ENCODE data around the gene RD3L. TPM values are rescaled to one million over a fixed set of nuclear protein-coding genes. Genes with fewer than 3 reads are reported as not detected.

RD3L gene
- total RNA-seq, 1 donor from 2014 or later = not detected

DNA sequence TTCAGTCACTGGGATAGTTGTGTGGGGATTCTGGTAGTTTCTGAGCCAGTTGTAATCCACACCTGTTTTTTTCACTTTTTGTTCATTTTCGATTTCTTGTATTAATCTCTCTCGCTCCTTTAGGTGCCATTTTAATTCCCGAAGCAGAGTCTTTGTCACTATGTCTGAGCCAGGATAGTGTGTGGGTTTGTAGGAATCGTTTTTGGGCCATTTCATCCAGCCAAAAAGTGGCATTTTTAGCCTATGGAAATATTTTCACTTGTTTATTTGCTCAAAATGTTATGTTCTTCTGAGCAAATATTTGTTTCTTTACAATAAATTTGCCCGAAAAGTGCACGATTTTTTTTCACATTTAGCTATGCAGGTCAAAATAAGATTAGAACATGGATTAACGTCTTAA lies 867 bp downstream of the RD3L start:
- no peaks in the 10 kb centered on the region for H3K36me3 Mint-ChIP-seq (ENCODE audit: insufficient read depth)
- no peak overlapping the region for H3K27ac Mint-ChIP-seq
- peaks cover 19% of the 10 kb centered on the region for H3K27me3 Mint-ChIP-seq
- TF ChIP-seq, protein P1, sequence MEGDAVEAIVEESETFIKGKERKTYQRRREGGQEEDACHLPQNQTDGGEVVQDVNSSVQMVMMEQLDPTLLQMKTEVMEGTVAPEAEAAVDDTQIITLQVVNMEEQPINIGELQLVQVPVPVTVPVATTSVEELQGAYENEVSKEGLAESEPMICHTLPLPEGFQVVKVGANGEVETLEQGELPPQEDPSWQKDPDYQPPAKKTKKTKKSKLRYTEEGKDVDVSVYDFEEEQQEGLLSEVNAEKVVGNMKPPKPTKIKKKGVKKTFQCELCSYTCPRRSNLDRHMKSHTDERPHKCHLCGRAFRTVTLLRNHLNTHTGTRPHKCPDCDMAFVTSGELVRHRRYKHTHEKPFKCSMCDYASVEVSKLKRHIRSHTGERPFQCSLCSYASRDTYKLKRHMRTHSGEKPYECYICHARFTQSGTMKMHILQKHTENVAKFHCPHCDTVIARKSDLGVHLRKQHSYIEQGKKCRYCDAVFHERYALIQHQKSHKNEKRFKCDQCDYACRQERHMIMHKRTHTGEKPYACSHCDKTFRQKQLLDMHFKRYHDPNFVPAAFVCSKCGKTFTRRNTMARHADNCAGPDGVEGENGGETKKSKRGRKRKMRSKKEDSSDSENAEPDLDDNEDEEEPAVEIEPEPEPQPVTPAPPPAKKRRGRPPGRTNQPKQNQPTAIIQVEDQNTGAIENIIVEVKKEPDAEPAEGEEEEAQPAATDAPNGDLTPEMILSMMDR (IDR thresholded peaks at IDR 0.05; ENCODE audit: unreplicated experiment) = no peak
- no peaks in the 10 kb centered on the region for H3K4me1 Mint-ChIP-seq (ENCODE audit: low read depth)
- H3K9me3 Mint-ChIP-seq (ENCODE audit: low read depth) = peaks cover 3% of the 10 kb centered on the region
- H3K4me3 Mint-ChIP-seq (ENCODE audit: low read depth) = no peak overlapping the region
- DNase-seq (ENCODE audit: low spot score, unreplicated experiment) = no peak

DNA sequence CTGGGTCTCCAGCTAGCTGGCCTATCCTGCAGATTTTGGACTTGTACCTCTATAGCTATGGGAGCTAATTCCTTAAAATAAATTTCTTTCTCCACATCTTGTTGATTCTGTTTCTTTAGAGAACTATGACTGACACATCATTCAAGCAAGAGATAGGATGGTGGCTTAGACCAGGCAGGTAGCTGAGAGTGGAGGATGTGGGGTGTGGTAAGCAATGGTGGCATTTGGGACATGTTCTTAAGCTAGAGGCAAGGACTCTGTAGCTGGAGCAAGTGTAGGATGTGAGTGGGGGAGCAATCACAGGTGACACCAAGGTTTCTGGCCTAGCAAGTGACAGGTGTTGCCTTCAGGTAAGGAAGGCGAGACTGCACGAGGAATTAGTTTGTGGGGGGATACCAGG lies 7.2 kb downstream of the RD3L start:
- Mint-ChIP-seq H3K9me3 (ENCODE audit: low read depth) (no peaks in the 10 kb centered on the region), H3K4me1 (ENCODE audit: low read depth) (peaks cover 6% of the 10 kb centered on the region), H3K27ac (no peak overlapping the region), H3K4me3 (ENCODE audit: low read depth) (no peak overlapping the region), H3K36me3 (ENCODE audit: insufficient read depth) (no peaks in the 10 kb centered on the region), H3K27me3 (no peaks in the 10 kb centered on the region)
- TF ChIP-seq, protein P1 (IDR thresholded peaks at IDR 0.05; ENCODE audit: unreplicated experiment) = no peak
- DNase-seq (ENCODE audit: low spot score, unreplicated experiment) = no peak

DNA sequence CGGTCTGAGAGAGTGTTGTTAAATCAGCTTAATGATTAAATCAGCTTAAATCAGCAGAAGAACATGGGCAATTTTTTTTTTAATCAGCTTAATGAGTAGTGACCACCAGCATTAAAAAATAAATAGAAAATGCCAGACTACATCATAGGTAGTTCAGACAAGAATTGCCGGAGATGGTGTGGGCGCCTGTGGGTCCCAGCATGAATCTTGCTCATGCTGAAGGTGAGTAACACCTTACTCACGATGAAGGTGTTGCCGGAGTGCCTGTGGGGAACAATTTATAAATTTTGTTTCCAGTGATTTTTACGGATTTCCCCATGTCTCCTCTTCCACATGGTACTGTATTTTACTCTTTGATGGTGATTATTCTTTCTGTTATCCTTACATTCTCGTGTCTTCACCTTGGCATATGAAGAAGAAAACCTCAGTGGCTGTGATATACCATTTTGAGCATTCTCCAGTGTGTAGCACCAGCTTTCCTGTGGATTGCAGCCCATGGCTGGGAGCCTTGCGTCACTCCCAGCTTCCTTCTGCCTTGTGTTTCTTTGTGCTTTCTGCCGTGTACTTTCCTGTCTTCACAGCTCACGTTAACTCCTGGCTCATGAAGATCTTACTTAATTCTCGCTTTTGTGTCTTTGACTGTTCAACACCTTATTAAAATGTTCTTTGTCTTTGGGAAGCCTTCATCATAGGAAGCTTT lies 9.4 kb downstream of the RD3L start:
- peaks cover 6% of the 10 kb centered on the region for H3K4me1 Mint-ChIP-seq (ENCODE audit: low read depth)
- TF ChIP-seq, protein P1 (IDR thresholded peaks at IDR 0.05; ENCODE audit: unreplicated experiment) = no peak
- DNase-seq (ENCODE audit: low spot score, unreplicated experiment) = no peak
- no peak overlapping the region for H3K27ac Mint-ChIP-seq
- no peaks in the 10 kb centered on the region for H3K36me3 Mint-ChIP-seq (ENCODE audit: insufficient read depth)
- H3K27me3 Mint-ChIP-seq = no peaks in the 10 kb centered on the region
- no peak overlapping the region for H3K4me3 Mint-ChIP-seq (ENCODE audit: low read depth)
- no peaks in the 10 kb centered on the region for H3K9me3 Mint-ChIP-seq (ENCODE audit: low read depth)

DNA sequence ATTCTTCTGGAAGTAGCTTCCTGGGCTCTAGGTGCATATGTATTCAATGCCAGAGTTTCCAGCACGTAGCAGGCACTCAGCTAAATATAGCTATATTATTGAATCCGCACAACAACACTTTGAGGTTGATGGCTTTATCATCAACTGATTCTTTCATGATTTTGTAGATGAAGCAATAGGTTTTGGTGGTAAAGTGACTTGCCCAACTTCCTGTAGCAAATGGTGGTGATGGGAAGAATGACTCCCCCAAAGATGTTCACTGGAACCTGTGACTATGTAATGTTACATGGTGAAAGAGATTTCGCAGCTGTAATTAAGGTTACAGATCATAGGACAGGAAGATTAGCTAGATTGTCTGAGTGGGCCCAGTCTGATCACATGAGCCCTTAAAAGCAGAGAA lies 10.9 kb downstream of the RD3L start:
- Mint-ChIP-seq H3K36me3 (ENCODE audit: insufficient read depth) (no peaks in the 10 kb centered on the region), H3K9me3 (ENCODE audit: low read depth) (no peaks in the 10 kb centered on the region), H3K4me1 (ENCODE audit: low read depth) (peaks cover 6% of the 10 kb centered on the region), H3K4me3 (ENCODE audit: low read depth) (no peak overlapping the region), H3K27me3 (no peaks in the 10 kb centered on the region), H3K27ac (no peak overlapping the region)
- TF ChIP-seq, protein P1 (IDR thresholded peaks at IDR 0.05; ENCODE audit: unreplicated experiment) = no peak
- DNase-seq (ENCODE audit: low spot score, unreplicated experiment) = no peak

DNA sequence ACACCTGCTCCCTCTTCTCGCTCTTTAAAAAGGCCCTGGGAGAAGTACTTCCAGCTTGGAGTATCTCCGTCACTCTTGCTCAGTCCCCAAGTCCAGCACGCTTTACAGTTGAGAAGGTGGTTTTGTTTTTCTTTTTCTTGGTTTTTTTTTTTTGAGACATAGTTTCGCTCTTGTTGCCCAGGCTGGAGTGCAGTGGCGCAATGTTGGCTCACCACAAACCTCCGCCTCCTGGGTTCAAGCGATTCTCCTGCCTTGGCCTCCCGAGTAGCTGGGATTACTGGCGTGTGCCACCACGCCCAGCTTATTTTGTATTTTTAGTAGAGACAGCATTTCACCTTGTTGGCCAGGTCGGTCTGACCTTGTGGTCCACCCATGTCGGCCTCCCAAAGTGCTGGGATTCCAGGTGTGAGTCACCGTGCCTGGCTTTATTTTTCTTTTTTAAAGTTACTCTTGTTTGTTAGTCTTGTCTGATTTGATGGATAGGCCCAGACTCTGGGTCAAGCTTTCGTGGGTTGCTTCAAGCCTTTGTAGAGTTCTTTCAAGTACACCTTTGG lies 12.2 kb downstream of the RD3L start:
- TF ChIP-seq, protein P1 (IDR thresholded peaks at IDR 0.05; ENCODE audit: unreplicated experiment) = no peak
- H3K27me3 Mint-ChIP-seq = no peaks in the 10 kb centered on the region
- no peaks in the 10 kb centered on the region for H3K36me3 Mint-ChIP-seq (ENCODE audit: insufficient read depth)
- DNase-seq (ENCODE audit: low spot score, unreplicated experiment) = no peak
- H3K4me3 Mint-ChIP-seq (ENCODE audit: low read depth) = no peak overlapping the region
- H3K27ac Mint-ChIP-seq = no peak overlapping the region
- H3K9me3 Mint-ChIP-seq (ENCODE audit: low read depth) = no peaks in the 10 kb centered on the region
- H3K4me1 Mint-ChIP-seq (ENCODE audit: low read depth) = peaks cover 6% of the 10 kb centered on the region

Data from progenitor cell of endocrine pancreas (in vitro differentiated cells).